HUES48 (cell line): ENCODE data around the gene FSD1.
"Not testable (repeated sequence)": the region's sequence is repeated elsewhere in the genome, so short reads cannot be mapped to it uniquely, and the experiment has no call there.

Source experiments
- H3K27ac ChIP-seq: one replicate; pipeline ENCODE4 v1.7.0; 2013; ENCODE audit warnings: low read depth, low read length, inconsistent platforms
- H3K27me3 ChIP-seq: 2 replicates; pipeline ENCODE4 v1.6.1; 2013; ENCODE audit warnings: mild to moderate bottlenecking, low read length; ENCODE audit not compliant: control insufficient read depth, insufficient read depth
- H3K36me3 ChIP-seq: 2 replicates; pipeline ENCODE4 v1.6.1; 2013; ENCODE audit warnings: low read length; ENCODE audit not compliant: control insufficient read depth, insufficient read depth
- H3K4me1 ChIP-seq: 2 replicates; pipeline ENCODE4 v1.6.1; 2013; ENCODE audit warnings: mild to moderate bottlenecking, low read length; ENCODE audit not compliant: control insufficient read depth, insufficient read depth
- H3K4me3 ChIP-seq: 2 replicates; pipeline ENCODE4 v1.5.1; 2013; ENCODE audit warnings: mild to moderate bottlenecking, low read depth, low read length
- H3K9ac ChIP-seq: 2 replicates; pipeline ENCODE4 v1.6.1; 2013; ENCODE audit warnings: mild to moderate bottlenecking, low read depth, low read length, moderate library complexity
- H3K9me3 ChIP-seq: 2 replicates; pipeline ENCODE4 v1.6.1; 2013; ENCODE audit warnings: low read length; ENCODE audit not compliant: control insufficient read depth, insufficient read depth

Gene FSD1

GRCh38 chr19:4323692-4324091, 19.3 kb downstream of the FSD1 start:
- no peak overlapping the region for H3K9ac ChIP-seq
- H3K27ac ChIP-seq = no peak overlapping the region
- H3K9me3 ChIP-seq = 0 out of 2 replicates have a peak, but pooled peaks cover 3% of the 10 kb centered on the region
- H3K4me1 ChIP-seq = no peaks in the 10 kb centered on the region
- peaks cover 7% of the 10 kb centered on the region for H3K36me3 ChIP-seq
- H3K27me3 ChIP-seq = no peaks in the 10 kb centered on the region
- no peak overlapping the region for H3K4me3 ChIP-seq

GRCh38 chr19:4324228-4324627, 19.8 kb downstream of the FSD1 start:
- peaks cover 2% of the 10 kb centered on the region; the same call in 1 of the 2 replicates for H3K36me3 ChIP-seq
- H3K27me3 ChIP-seq = no peaks in the 10 kb centered on the region
- no peak overlapping the region for H3K4me3 ChIP-seq
- H3K4me1 ChIP-seq = no peaks in the 10 kb centered on the region
- H3K9ac ChIP-seq = no peak overlapping the region
- H3K27ac ChIP-seq = no peak overlapping the region
- 0 out of 2 replicates have a peak, but pooled peaks cover 2% of the 10 kb centered on the region for H3K9me3 ChIP-seq

DNA sequence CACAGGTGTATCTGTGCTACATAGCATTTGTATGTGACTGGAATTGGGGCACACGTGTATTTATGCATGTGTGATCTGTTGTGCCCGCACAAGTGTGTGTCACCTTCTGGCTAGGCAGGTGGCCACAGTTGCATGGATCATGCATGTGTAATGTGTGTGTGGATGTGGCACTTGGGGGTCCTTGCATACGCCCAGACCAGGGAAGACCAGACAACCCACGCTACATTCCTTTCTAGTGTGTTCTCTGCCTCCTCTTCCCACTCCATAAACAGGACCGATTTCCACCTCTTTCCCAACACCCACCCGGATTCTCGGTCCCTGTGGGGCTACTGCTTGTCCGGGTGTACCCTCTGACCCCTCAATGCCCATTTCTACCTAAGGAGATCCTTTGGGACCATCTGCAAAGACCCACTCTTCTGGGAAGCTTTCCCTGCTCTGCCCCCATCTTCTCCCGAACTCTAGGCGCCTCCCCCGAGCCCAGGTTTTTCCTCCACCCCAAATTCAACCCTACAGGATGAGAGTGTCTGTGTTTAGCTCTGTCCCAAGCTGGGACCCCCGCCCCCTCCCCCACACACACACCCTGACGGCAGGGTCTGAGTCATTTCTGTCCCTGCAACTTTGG, 21.9 kb downstream of the FSD1 start:
- Histone ChIP-seq H3K4me3 (peak overlapping the region; percentile 62), H3K9me3 (no peaks in the 10 kb centered on the region), H3K9ac (no peak overlapping the region), H3K4me1 (no peaks in the 10 kb centered on the region), H3K27ac (no peak overlapping the region), H3K36me3 (no peaks in the 10 kb centered on the region; the same call in 1 of the 2 replicates), H3K27me3 (no peaks in the 10 kb centered on the region)

GRCh38 chr19:4326837-4327251, 22.4 kb downstream of the FSD1 start:
- Histone ChIP-seq H3K27ac (peak overlapping the region; percentile 54), H3K4me1 (no peaks in the 10 kb centered on the region), H3K27me3 (no peaks in the 10 kb centered on the region), H3K9me3 (no peaks in the 10 kb centered on the region), H3K36me3 (no peaks in the 10 kb centered on the region; the same call in 1 of the 2 replicates), H3K4me3 (peak overlapping the region; percentile 62), H3K9ac (peak overlapping the region; percentile 50; the same call in 1 of the 2 replicates)

GRCh38 chr19:4327252-4327876, 23.0 kb downstream of the FSD1 start:
- H3K27me3 ChIP-seq = no peaks in the 10 kb centered on the region
- H3K9ac ChIP-seq = peak overlapping the region; percentile 50; the same call in 1 of the 2 replicates
- H3K9me3 ChIP-seq = no peaks in the 10 kb centered on the region
- H3K4me3 ChIP-seq = peak overlapping the region; percentile 62
- no peaks in the 10 kb centered on the region; the same call in 1 of the 2 replicates for H3K36me3 ChIP-seq
- H3K27ac ChIP-seq = peak overlapping the region; percentile 75
- H3K4me1 ChIP-seq = no peaks in the 10 kb centered on the region

DNA sequence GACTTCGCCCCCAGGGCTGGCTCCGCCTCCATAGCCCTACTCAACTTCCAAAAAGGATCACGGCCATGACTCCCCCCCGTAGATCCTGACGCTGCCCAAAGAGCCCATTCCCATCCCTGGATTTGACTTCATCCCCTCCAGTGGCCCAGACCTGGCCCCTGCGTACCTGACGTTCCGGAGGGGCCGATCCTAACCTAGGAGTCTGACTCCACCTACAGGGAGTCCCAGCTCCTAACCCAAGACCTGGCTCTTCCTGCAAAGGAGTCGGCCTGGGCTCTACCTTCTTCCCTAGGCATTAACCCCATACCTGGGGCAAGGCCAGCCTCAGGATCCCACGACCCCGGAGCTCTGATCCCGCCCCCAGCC, 23.5 kb downstream of the FSD1 start:
- Histone ChIP-seq H3K27ac (peak overlapping the region; percentile 75), H3K4me1 (no peaks in the 10 kb centered on the region), H3K9me3 (no peaks in the 10 kb centered on the region), H3K4me3 (peak overlapping the region; percentile 62), H3K27me3 (no peaks in the 10 kb centered on the region), H3K9ac (no peak overlapping the region), H3K36me3 (no peaks in the 10 kb centered on the region; the same call in 1 of the 2 replicates)

- Histone ChIP-seq H3K27ac (peak overlapping the region; percentile 75), H3K9me3 (no peaks in the 10 kb centered on the region), H3K4me1 (no peaks in the 10 kb centered on the region), H3K9ac (peak overlapping the region; percentile 72), H3K4me3 (peak overlapping the region; percentile 89), H3K36me3 (no peaks in the 10 kb centered on the region), H3K27me3 (no peaks in the 10 kb centered on the region)
Measured at GRCh38 chr19:4328243-4328990, 24.0 kb downstream of the FSD1 start.

DNA sequence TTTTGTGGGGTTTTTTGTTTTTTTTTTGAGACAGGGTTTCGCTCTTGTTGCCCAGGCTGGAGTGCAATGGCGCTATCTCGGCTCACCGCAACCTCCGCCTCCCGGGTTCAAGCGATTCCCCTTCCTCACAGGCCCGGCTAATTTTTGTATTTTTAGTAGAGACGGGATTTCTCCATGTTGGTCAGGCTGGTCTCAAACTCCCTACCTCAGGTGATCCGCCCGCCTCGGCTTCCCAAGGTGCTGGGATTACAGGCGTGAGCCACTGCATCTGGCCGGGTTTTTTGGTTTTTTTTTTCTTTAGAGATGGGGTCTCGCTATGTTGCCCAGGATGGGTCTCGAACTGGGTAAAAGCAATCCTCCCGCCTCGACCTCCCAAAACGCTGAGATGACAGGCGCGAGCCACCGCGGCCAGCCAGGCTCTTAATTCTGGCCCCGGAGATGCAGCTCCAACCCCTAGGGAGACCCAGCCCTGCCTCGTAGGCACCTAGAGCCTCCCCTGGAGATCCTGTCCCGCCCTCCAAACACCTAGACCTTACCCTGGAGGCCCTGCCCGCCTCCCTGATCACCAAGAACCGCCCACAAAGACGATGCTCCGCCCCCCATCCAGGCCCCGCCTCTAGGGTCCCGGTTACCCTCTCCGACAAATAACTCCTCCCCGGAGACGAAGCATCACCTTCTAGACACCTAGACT, 24.7 kb downstream of the FSD1 start:
- not testable (repeated sequence) for H3K4me1 ChIP-seq, H3K9me3 ChIP-seq, H3K27ac ChIP-seq, H3K36me3 ChIP-seq, H3K27me3 ChIP-seq
- H3K4me3 ChIP-seq = peak overlapping the region; percentile 89
- H3K9ac ChIP-seq = peak overlapping the region; percentile 72

DNA sequence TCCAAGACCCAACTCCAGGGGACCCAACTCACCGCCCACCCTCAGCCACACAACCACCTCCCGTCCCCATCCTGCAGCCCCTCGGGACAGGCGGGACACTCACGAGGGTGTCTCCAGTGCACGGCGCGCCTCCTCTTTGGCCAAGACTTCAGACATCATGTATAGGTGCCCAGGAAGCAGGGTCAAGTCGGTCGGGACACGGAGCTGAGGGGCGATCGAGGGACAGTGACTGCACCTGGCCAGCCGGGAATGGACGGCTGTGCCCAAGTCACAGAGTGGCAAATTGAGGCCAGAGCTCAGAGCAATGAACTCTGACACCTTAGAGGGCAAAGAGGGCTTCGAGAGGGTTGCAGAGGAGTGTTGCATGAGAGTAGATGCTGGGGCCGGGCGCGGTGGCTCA, 25.5 kb downstream of the FSD1 start:
- no peaks in the 10 kb centered on the region for H3K4me1 ChIP-seq
- H3K9me3 ChIP-seq = no peaks in the 10 kb centered on the region
- no peak overlapping the region for H3K4me3 ChIP-seq
- H3K27ac ChIP-seq = no peak overlapping the region
- H3K9ac ChIP-seq = no peak overlapping the region
- no peaks in the 10 kb centered on the region for H3K36me3 ChIP-seq
- no peaks in the 10 kb centered on the region for H3K27me3 ChIP-seq

- Histone ChIP-seq H3K27ac (no peak overlapping the region), H3K9ac (no peak overlapping the region), H3K36me3 (no peaks in the 10 kb centered on the region), H3K4me1 (peaks cover 5% of the 10 kb centered on the region; the same call in 1 of the 2 replicates), H3K27me3 (no peaks in the 10 kb centered on the region), H3K9me3 (no peaks in the 10 kb centered on the region), H3K4me3 (no peak overlapping the region)
Measured at GRCh38 chr19:4334929-4335570, 30.7 kb downstream of the FSD1 start.
